ENCODE data around the gene CHST8.

Gene CHST8

DNA sequence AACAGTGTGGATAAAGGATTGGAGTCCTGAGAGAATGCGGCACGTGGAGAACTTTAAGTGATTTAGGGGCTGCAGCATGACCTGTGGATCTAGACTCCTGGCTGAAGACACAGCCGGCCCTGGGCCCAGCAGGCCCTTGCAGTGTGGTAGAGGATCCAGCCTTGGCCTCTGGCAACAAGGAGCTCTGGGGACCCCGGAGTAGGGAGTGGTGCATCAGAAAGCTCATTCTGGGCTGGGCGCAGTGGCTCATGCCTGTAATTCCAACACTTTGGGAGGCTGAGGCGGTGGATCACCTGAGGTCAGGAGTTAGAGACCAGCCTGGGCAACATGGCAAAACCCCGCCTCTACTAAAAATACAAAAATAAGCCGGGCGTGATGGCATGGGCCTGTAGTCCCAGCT lies 76.0 kb downstream of the CHST8 start:
- Histone ChIP-seq H3K9me3 (ENCODE audit: control insufficient read depth, low read length) (no peaks in the 10 kb centered on the region), H3K36me3 (ENCODE audit: control insufficient read depth, insufficient read depth, low read length, severe bottlenecking) (no peaks in the 10 kb centered on the region), H3K27me3 (replicated peaks; ENCODE audit: control insufficient read depth, insufficient read depth, low read length) (peaks cover 9% of the 10 kb centered on the region), H3K4me1 (ENCODE audit: control insufficient read depth, insufficient read depth, low read length) (no peaks in the 10 kb centered on the region), H3K9ac (ENCODE audit: low read length) (no peak overlapping the region), H3K4me3 (ENCODE audit: low read length) (no peak overlapping the region)
- DNase-seq (ENCODE audit: low read depth), result no peak

DNA sequence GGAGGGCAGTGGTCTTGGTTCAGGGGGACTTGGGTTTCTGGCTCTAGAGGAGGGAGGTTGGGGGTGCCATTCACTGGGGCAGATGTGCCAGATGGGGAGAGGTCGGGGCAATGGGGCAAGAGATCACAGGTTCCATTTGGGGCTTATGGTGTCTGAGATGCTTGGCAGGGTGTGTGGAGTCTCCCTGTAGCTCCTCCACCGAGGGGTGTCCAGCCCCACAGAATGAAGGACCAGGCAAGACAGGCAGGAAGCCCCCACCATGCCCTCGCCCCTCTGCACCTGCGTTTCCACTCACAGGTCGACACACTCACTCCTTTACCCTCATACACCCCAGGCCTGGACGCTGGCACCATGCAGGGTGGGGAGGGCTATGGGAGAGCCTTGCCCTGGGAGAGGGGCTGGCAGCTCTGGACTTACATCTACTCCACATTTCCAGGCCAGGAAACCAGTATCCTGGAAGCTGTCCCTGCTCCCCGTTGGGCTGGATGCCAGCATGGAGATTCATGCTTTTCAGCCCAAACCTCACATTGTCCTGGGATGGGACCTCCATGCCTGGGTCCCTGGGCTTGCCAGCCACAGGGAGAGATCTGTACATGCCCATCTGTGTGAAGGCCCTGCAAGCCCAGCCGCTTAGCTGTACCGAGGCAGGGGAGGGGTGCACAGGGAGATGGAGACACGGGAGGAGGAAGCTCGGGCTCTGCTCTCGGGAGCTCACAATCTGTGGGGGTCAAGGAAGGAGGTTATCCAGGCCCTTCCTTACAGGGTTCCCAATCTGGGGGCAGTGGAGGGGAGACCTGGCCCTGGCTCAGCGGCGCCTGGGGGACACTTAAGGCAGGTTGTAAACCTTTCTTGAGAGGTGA lies 77.1 kb downstream of the CHST8 start:
- DNase-seq (ENCODE audit: low read depth), result no peak
- no peak overlapping the region for H3K4me3 ChIP-seq (ENCODE audit: low read length)
- no peaks in the 10 kb centered on the region for H3K9me3 ChIP-seq (ENCODE audit: control insufficient read depth, low read length)
- no peaks in the 10 kb centered on the region for H3K4me1 ChIP-seq (ENCODE audit: control insufficient read depth, insufficient read depth, low read length)
- no peak overlapping the region for H3K9ac ChIP-seq (ENCODE audit: low read length)
- no peaks in the 10 kb centered on the region for H3K36me3 ChIP-seq (ENCODE audit: control insufficient read depth, insufficient read depth, low read length, severe bottlenecking)
- H3K27me3 ChIP-seq (replicated peaks; ENCODE audit: control insufficient read depth, insufficient read depth, low read length), result peaks cover 9% of the 10 kb centered on the region

DNA sequence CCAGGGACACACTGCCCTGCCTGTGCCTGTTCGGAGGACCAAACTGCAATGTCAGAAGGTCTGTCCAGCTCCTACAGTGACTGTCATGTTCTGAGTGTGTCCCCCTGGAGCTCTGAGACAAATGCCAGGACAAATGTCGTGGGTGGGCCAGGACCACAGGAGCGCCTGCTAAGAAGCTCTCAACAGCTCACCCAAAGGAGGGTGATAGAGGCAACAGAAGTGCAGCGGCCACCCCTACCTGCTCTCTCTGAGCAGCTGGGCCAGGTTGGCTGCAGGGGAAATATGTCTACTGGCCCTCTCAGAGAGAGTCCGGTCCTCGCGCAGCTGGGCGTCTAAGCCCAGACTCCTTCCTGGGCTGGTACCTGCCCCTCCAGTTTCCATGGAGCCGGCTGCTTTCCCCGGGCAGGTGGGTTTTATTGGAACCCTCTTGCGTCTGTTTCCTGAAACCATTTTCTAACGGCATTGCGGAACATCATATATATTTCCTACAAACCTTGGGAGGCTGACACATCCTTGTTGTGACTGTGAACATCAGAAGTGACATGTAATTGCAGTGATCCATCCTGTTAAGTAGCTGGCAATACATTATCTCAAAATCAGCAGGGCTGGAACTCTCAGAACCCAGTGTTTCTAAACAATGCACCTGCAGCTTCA lies 78.1 kb downstream of the CHST8 start:
- no peaks in the 10 kb centered on the region for H3K4me1 ChIP-seq (ENCODE audit: control insufficient read depth, insufficient read depth, low read length)
- no peak overlapping the region for H3K4me3 ChIP-seq (ENCODE audit: low read length)
- H3K27me3 ChIP-seq (replicated peaks; ENCODE audit: control insufficient read depth, insufficient read depth, low read length), result peaks cover 12% of the 10 kb centered on the region
- H3K9me3 ChIP-seq (ENCODE audit: control insufficient read depth, low read length), result no peaks in the 10 kb centered on the region
- no peak for DNase-seq (ENCODE audit: low read depth)
- H3K36me3 ChIP-seq (ENCODE audit: control insufficient read depth, insufficient read depth, low read length, severe bottlenecking), result no peaks in the 10 kb centered on the region
- no peak overlapping the region for H3K9ac ChIP-seq (ENCODE audit: low read length)

DNA sequence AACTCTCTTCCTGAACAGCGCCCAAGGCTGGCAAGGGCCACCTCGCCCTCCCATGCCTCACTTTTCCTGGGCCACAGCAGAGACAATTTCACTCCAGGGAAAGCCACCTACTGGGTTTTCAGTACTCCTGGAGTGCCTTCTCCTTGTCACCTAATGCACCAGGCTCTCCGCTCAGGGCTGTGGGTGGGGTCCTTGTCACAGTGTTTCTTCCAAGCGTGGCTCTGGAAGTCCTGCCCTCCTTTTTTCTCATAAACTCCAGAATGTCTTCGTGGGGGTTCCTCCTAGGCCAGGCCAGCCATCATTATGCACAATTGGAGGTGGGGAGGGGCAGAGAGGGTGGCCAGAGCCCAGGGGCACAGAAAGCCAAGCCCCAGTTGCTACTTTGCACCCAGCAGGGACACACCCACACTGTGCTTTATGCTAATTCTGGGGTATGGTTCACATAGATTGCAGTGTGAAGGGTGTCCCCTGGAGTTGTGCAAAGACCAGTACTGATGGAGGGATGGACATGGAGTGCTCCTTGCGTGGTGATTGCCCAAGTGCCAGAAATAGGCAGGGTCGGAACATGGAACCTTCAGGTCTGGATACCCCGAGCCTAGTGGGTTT lies 78.8 kb downstream of the CHST8 start:
- H3K9ac ChIP-seq (ENCODE audit: low read length), result no peak overlapping the region
- H3K36me3 ChIP-seq (ENCODE audit: control insufficient read depth, insufficient read depth, low read length, severe bottlenecking), result no peaks in the 10 kb centered on the region
- no peaks in the 10 kb centered on the region for H3K4me1 ChIP-seq (ENCODE audit: control insufficient read depth, insufficient read depth, low read length)
- H3K27me3 ChIP-seq (replicated peaks; ENCODE audit: control insufficient read depth, insufficient read depth, low read length), result peaks cover 12% of the 10 kb centered on the region
- no peak for DNase-seq (ENCODE audit: low read depth)
- no peaks in the 10 kb centered on the region for H3K9me3 ChIP-seq (ENCODE audit: control insufficient read depth, low read length)
- H3K4me3 ChIP-seq (ENCODE audit: low read length), result no peak overlapping the region

DNA sequence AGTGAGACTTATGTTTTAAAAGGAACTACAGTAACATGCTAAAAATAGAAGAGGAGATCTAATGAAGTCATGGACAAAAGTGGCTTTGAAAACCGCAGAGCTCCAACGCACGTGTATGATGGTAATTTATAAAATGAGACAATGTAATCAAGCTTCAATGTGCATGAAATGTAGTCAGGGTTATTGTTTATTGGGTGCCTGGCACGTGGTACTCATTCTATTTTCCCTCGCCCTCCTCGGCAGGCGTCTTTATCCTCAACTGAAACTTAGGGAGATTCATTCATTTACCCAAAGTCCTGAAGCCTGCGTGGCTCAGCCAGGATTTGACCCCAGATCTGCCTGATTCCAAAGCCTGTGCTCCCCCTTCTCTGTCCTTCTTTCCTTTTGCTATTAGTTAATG lies 79.8 kb downstream of the CHST8 start:
- H3K36me3 ChIP-seq (ENCODE audit: control insufficient read depth, insufficient read depth, low read length, severe bottlenecking), result no peaks in the 10 kb centered on the region
- no peaks in the 10 kb centered on the region for H3K4me1 ChIP-seq (ENCODE audit: control insufficient read depth, insufficient read depth, low read length)
- no peak overlapping the region for H3K4me3 ChIP-seq (ENCODE audit: low read length)
- no peaks in the 10 kb centered on the region for H3K9me3 ChIP-seq (ENCODE audit: control insufficient read depth, low read length)
- peaks cover 12% of the 10 kb centered on the region for H3K27me3 ChIP-seq (replicated peaks; ENCODE audit: control insufficient read depth, insufficient read depth, low read length)
- no peak for DNase-seq (ENCODE audit: low read depth)
- no peak overlapping the region for H3K9ac ChIP-seq (ENCODE audit: low read length)

DNA sequence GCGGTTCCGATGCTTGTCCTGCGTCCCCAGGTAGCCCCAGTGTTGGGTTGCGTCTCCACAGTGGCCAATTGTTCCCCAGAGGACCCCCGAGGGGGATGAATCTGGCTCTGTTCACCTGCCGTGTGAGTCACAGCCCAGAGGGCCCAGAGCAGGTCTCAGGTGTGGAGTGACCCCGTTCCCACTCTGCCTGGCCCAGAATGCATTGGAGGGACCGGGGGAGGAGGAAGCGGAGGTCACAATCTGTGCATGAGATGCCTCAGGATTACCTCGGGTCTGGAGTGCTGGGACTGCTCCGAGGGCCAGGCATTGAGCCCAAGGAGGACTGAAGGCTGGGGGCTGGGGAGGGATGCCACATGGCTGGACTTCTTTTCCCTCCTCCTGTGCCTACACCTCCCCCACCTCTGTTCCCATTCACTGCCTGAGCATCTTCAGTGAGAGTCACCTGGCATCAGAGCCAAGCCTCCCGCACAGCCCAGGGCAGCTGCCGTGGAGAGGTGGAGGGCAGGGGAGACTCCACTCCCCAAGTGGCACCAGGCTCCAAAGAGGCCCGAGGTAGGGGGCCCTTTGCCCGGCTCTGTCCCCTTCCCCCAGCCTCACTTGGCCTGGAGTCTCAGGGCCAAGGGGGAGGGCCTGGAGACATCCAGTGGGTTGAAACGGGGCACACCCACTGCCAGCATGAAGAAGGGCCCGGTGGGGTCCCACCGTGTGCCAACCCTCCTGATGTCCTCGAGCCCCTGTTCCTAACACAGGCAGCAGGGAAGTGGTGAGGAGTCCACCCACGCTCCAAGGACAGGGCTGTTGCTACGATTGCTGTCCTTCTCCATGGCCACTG lies 81.1 kb downstream of the CHST8 start:
- H3K9ac ChIP-seq (ENCODE audit: low read length), result no peak overlapping the region
- H3K36me3 ChIP-seq (ENCODE audit: control insufficient read depth, insufficient read depth, low read length, severe bottlenecking), result no peaks in the 10 kb centered on the region
- no peaks in the 10 kb centered on the region for H3K9me3 ChIP-seq (ENCODE audit: control insufficient read depth, low read length)
- H3K27me3 ChIP-seq (replicated peaks; ENCODE audit: control insufficient read depth, insufficient read depth, low read length), result peaks cover 12% of the 10 kb centered on the region
- H3K4me1 ChIP-seq (ENCODE audit: control insufficient read depth, insufficient read depth, low read length), result no peaks in the 10 kb centered on the region
- H3K4me3 ChIP-seq (ENCODE audit: low read length), result no peak overlapping the region
- DNase-seq (ENCODE audit: low read depth), result no peak

DNA sequence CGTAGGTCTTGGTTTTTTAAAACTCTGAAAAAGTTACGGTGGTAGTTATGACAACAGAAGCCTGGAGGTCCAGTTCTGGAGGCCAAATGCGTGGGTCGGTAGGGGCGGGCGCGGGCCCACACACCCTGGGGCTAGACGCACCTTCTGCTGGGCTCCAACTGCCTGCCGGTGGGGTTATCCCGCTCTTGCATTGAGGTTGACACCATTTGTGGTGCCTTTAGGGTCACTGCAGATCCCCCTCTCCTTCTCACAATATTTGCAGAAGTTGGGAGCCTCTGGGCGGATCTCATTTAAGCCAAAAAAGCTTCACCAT lies 81.6 kb downstream of the CHST8 start:
- Histone ChIP-seq H3K36me3 (ENCODE audit: control insufficient read depth, insufficient read depth, low read length, severe bottlenecking) (no peaks in the 10 kb centered on the region), H3K27me3 (replicated peaks; ENCODE audit: control insufficient read depth, insufficient read depth, low read length) (peaks cover 12% of the 10 kb centered on the region), H3K4me3 (ENCODE audit: low read length) (no peak overlapping the region), H3K9me3 (ENCODE audit: control insufficient read depth, low read length) (no peaks in the 10 kb centered on the region), H3K4me1 (ENCODE audit: control insufficient read depth, insufficient read depth, low read length) (no peaks in the 10 kb centered on the region), H3K9ac (ENCODE audit: low read length) (no peak overlapping the region)
- no peak for DNase-seq (ENCODE audit: low read depth)

DNA sequence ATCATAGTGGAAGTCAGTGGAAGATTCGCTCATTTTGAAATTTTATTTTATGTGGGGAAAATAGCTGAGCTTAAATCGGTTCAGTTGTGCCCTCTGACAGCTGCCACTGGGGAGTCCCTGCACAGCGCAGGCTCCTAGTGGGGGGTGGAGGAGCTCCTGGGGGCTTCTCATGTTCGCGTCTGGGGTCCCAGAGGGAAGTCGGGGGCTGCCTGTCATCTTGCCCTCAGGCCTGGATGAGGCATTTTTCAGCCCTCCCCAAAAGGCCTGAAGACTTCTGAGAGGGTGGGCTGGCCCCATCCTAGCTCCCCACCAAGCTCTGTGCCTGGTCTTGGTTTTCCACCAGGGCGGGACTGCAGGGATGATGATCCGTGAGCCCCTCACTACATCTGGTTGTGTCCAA lies 82.1 kb downstream of the CHST8 start:
- Histone ChIP-seq H3K9me3 (ENCODE audit: control insufficient read depth, low read length) (no peaks in the 10 kb centered on the region), H3K4me3 (ENCODE audit: low read length) (no peak overlapping the region), H3K27me3 (replicated peaks; ENCODE audit: control insufficient read depth, insufficient read depth, low read length) (peaks cover 9% of the 10 kb centered on the region), H3K36me3 (ENCODE audit: control insufficient read depth, insufficient read depth, low read length, severe bottlenecking) (no peaks in the 10 kb centered on the region), H3K9ac (ENCODE audit: low read length) (no peak overlapping the region), H3K4me1 (ENCODE audit: control insufficient read depth, insufficient read depth, low read length) (no peaks in the 10 kb centered on the region)
- DNase-seq (ENCODE audit: low read depth), result no peak

DNA sequence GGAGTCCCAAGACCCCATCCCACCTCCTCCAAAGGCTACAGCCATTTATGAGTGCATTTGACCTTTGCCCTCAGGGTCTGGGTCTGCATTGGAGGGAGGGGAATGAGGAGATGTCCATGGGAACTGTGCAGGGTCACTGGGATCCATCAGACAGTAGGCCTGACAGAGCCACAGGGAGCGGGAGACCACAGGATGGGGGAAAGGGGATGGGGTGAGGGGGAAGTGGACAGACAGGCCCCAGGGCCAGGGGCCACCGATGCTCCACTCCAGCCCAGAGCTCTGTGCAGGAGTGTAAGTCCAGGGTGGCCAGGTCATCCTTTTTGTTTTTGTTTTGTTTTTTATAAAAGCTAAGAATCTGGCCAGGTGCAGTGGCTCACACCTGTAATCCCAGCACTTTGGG lies 82.5 kb downstream of the CHST8 start:
- DNase-seq (ENCODE audit: low read depth), result no peak
- no peak overlapping the region for H3K9ac ChIP-seq (ENCODE audit: low read length)
- no peaks in the 10 kb centered on the region for H3K4me1 ChIP-seq (ENCODE audit: control insufficient read depth, insufficient read depth, low read length)
- no peaks in the 10 kb centered on the region for H3K36me3 ChIP-seq (ENCODE audit: control insufficient read depth, insufficient read depth, low read length, severe bottlenecking)
- H3K9me3 ChIP-seq (ENCODE audit: control insufficient read depth, low read length), result peaks cover under 1% of the 10 kb centered on the region
- no peak overlapping the region for H3K4me3 ChIP-seq (ENCODE audit: low read length)
- peaks cover 4% of the 10 kb centered on the region for H3K27me3 ChIP-seq (replicated peaks; ENCODE audit: control insufficient read depth, insufficient read depth, low read length)

DNA sequence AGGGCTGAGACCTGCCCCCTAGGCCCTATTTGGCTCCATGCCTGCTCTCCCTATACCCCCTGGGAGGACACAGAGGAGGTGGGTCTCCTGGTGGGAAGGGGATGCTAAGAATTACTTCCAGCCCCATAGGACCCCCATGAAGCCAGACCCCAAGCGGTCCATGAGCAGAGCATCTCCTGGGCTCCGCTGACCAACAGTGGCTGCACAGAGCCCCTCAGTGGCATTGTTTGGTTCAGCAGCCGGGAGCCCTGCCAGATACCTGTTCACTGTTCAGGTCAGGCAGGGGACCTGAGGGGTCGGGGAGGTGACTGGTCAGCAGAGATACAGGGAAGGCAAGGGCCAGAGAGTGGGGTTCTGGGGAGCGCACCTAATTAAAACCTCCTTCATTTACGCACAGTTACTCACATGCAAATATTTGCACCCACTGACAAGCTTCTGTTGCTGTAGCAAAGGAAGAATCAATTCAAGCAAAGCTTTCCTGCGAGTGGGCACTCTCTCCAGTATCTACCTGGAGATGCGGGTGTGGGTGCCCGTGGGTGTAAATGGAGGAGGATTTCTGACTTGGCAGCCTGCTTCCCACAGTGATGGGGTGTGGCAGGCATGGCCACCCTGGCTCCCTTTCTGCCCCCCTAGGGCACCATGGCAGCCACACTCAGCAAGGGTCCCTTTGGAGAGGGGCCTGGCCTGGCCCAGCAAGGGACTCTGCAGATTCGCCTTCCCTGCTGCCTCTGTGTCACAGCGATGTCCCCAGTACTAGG lies 83.5 kb downstream of the CHST8 start:
- peaks cover 10% of the 10 kb centered on the region for H3K9me3 ChIP-seq (ENCODE audit: control insufficient read depth, low read length)
- H3K27me3 ChIP-seq (replicated peaks; ENCODE audit: control insufficient read depth, insufficient read depth, low read length), result peaks cover 3% of the 10 kb centered on the region
- no peaks in the 10 kb centered on the region for H3K4me1 ChIP-seq (ENCODE audit: control insufficient read depth, insufficient read depth, low read length)
- no peak overlapping the region for H3K4me3 ChIP-seq (ENCODE audit: low read length)
- H3K36me3 ChIP-seq (ENCODE audit: control insufficient read depth, insufficient read depth, low read length, severe bottlenecking), result no peaks in the 10 kb centered on the region
- no peak for DNase-seq (ENCODE audit: low read depth)
- no peak overlapping the region for H3K9ac ChIP-seq (ENCODE audit: low read length)

All from adipocyte (in vitro differentiated cells).